ENCODE results near the gene FLYWCH1. TPM values are rescaled to one million over a fixed set of nuclear protein-coding genes. Genes with fewer than 3 reads are reported as not detected.

FLYWCH1 gene
- total RNA-seq, 1 experiment from 2014 or later, result 12.5 TPM

DNA sequence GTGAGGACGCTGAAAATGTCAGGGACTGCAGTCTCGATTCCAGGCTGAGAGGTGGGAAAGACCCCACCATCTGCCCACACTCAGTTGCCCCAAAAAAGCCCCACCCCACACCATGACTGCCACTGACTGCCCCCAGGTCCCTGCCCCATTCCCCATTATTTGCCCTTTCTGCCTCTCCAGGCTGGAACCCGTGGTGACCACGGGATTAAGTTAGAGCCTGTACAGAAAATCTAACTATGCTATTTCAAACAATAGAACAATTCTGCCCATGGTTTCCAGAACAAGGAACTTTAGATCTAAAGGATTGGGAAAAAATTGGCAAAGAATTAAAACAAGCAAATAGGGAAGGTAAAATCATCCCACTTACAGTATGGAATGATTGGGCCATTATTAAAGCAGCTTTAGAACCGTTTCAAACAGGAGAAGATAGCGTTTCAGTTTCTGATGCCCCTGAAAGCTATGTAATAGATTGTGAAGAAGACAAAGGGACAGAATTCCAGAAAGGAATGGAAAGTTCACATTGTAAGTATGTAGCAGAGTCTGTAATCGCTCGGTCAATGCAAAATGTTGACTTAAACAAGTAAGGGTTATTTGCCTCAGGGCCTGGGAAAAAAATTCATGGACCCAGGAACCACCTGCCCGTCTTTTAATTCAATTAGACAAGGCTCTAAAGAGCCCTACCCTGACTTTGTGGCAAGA lies 14.4 kb downstream of the FLYWCH1 start:
- Histone ChIP-seq H3K79me2 (ENCODE audit: insufficient read depth, low read length) (no peaks in the 10 kb centered on the region), H2AFZ (ENCODE audit: low read length) (no peak overlapping the region), H3K9ac (ENCODE audit: extremely low read depth, insufficient read length, low read length) (peak overlapping the region; percentile 39), H3K9me3 (ENCODE audit: control insufficient read depth, low read depth, low read length) (no peaks in the 10 kb centered on the region), H3K4ac (ENCODE audit: low read depth, low read length) (no peak overlapping the region), H3K23me2 (ENCODE audit: insufficient read length, low read depth, low read length, poor library complexity, severe bottlenecking) (peaks cover 5% of the 10 kb centered on the region), H3K23ac (ENCODE audit: insufficient read length, low read depth, low read length) (no peak overlapping the region), H4K91ac (ENCODE audit: insufficient read length, low read depth, low read length) (no peak overlapping the region), H3K18ac (ENCODE audit: insufficient read length, low read depth, low read length) (no peak overlapping the region), H2AK5ac (ENCODE audit: insufficient read length, low read length) (no peak overlapping the region), H3K56ac (ENCODE audit: insufficient read length, low read depth, low read length) (no peak overlapping the region), H3K14ac (ENCODE audit: insufficient read depth, low read length) (no peak overlapping the region), H3K27ac (ENCODE audit: insufficient read length, low read depth, low read length) (no peak overlapping the region), H4K5ac (ENCODE audit: insufficient read length, low read depth, low read length) (no peak overlapping the region), H4K8ac (replicated peaks; ENCODE audit: insufficient read length, low read depth, low read length) (no peak overlapping the region), H3K27me3 (ENCODE audit: insufficient read depth, low read length) (no peaks in the 10 kb centered on the region), H3K79me1 (ENCODE audit: insufficient read depth, low read depth, low read length, poor library complexity, severe bottlenecking) (no peaks in the 10 kb centered on the region), H3K4me1 (ENCODE audit: insufficient read depth, low read length) (no peaks in the 10 kb centered on the region), H2BK15ac (ENCODE audit: low read depth, low read length) (no peak overlapping the region), H2BK120ac (ENCODE audit: low read depth, low read length, poor library complexity, severe bottlenecking) (no peak overlapping the region), H3K4me2 (ENCODE audit: insufficient read depth, insufficient read length, low read length) (peak overlapping the region; percentile 45), H4K20me1 (ENCODE audit: control insufficient read depth, insufficient read depth, insufficient read length) (no peaks in the 10 kb centered on the region), H2BK12ac (ENCODE audit: insufficient read length, low read depth, low read length) (no peak overlapping the region), H3T11ph (ENCODE audit: low read length) (no peak overlapping the region), H2BK5ac (ENCODE audit: insufficient read length, low read length) (no peak overlapping the region), H2BK20ac (ENCODE audit: low read depth, low read length, poor library complexity, severe bottlenecking) (no peak overlapping the region)
- TF ChIP-seq, protein P1, sequence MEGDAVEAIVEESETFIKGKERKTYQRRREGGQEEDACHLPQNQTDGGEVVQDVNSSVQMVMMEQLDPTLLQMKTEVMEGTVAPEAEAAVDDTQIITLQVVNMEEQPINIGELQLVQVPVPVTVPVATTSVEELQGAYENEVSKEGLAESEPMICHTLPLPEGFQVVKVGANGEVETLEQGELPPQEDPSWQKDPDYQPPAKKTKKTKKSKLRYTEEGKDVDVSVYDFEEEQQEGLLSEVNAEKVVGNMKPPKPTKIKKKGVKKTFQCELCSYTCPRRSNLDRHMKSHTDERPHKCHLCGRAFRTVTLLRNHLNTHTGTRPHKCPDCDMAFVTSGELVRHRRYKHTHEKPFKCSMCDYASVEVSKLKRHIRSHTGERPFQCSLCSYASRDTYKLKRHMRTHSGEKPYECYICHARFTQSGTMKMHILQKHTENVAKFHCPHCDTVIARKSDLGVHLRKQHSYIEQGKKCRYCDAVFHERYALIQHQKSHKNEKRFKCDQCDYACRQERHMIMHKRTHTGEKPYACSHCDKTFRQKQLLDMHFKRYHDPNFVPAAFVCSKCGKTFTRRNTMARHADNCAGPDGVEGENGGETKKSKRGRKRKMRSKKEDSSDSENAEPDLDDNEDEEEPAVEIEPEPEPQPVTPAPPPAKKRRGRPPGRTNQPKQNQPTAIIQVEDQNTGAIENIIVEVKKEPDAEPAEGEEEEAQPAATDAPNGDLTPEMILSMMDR (conservative IDR thresholded peaks at IDR 0.05), result no peak
- H3K27ac Mint-ChIP-seq, result peak overlapping the region in 1 of 3 experiments; percentile 70; a peak in 1 of 7 replicates
- H3K27me3 Mint-ChIP-seq (ENCODE audit: low read depth), result peaks cover 6% of the 10 kb centered on the region
- H3K4me1 Mint-ChIP-seq, result peaks cover 28 to 30% of the 10 kb centered on the region in 2 experiments
- peaks cover 10 to 15% (median 14%) of the 10 kb centered on the region in 3 experiments for H3K36me3 Mint-ChIP-seq (ENCODE audit: insufficient read depth in 1 of 3, low read depth in 3 of 3)
- WGBS (ENCODE audit: extremely low coverage, insufficient read length, low lambda C conversion rate), result no CpG with 5 or more reads among the region's 9 CpGs
- peaks cover 10 to 11% of the 10 kb centered on the region in 2 experiments for H3K9me3 Mint-ChIP-seq
- no peak for DNase-seq
- peak overlapping the region in 1 of 2 experiments; percentile 55; a peak in 3 of 5 replicates for H3K4me3 Mint-ChIP-seq

Data from H9 (cell line).